IMR-90 (cell line): ENCODE measurements around the gene SCAANT1. TPM values are rescaled to one million over a fixed set of nuclear protein-coding genes. Genes with fewer than 3 reads are reported as not detected.

Source experiments
- ATAC-seq: fragments of 200-7000 bp; cut with Tn5 transposase; 2 replicates; pipeline ENCODE4 v1.9.1; 2020; ENCODE audit warnings: low read depth, mild to moderate bottlenecking, moderate library complexity
- BruUV-seq: library from RNA; stranded (reverse); fragments of 400-500 nt; replicated peaks from 2 replicates; lab custom pipeline; 2021; lab: Mats Ljungman, UMichigan
- CTCF ChIA-PET: fragments of 300-600 bp; formaldehyde crosslinking; extraction: SDS; loops from one replicate; lab custom pipeline; 2021; ENCODE audit warnings: antibody characterized with exemption; lab: Yijun Ruan, JAX
- POLR2A ChIA-PET: fragments of 300-600 bp; sonication (Branson Sonifier 250); formaldehyde crosslinking; loops from one replicate; lab custom pipeline; 2022; ENCODE audit warnings: antibody characterized with exemption; ENCODE audit not compliant: unreplicated experiment; lab: Charles Lee
- DNase-seq: peaks from one replicate; pipeline ENCODE4 v3.0.0; 2013
- H2AFZ ChIP-seq: replicated peaks from 2 replicates; pipeline ENCODE3; 2013; ENCODE audit warnings: low read length, mild to moderate bottlenecking; ENCODE audit not compliant: poor library complexity
- H2AK5ac ChIP-seq: 2 replicates; pipeline ENCODE4 v1.6.1; 2013; ENCODE audit warnings: low read depth, low read length, inconsistent platforms
- H2AK9ac ChIP-seq: replicated peaks from 2 replicates; pipeline ENCODE3; 2013; ENCODE audit warnings: mild to moderate bottlenecking, low read depth, low read length, moderate library complexity; ENCODE audit not compliant: poor library complexity
- H2BK120ac ChIP-seq: 2 replicates; pipeline ENCODE4 v1.6.1; 2013; ENCODE audit warnings: low read depth, low read length, inconsistent platforms
- H2BK15ac ChIP-seq: 3 replicates; pipeline ENCODE4 v1.6.1; 2013; ENCODE audit warnings: low read depth, low read length, inconsistent platforms
- H2BK20ac ChIP-seq: 2 replicates; pipeline ENCODE4 v1.6.1; 2013; ENCODE audit warnings: low read depth, mild to moderate bottlenecking, inconsistent platforms, low read length, moderate library complexity
- H2BK5ac ChIP-seq: 2 replicates; pipeline ENCODE4 v1.6.1; 2013; ENCODE audit warnings: mild to moderate bottlenecking, low read depth, low read length, inconsistent platforms; ENCODE audit not compliant: poor library complexity, severe bottlenecking
- H3K14ac ChIP-seq: replicated peaks from 2 replicates; pipeline ENCODE4 v1.6.1; 2013; ENCODE audit warnings: low read depth, low read length, inconsistent platforms
- H3K18ac ChIP-seq: 2 replicates; pipeline ENCODE4 v1.6.1; 2013; ENCODE audit warnings: low read depth, low read length, control low read depth
- H3K23ac ChIP-seq: 2 replicates; pipeline ENCODE4 v1.6.1; 2013; ENCODE audit warnings: low read depth, low read length, inconsistent platforms
- H3K27ac ChIP-seq: 2 replicates; pipeline ENCODE4 v1.5.1; 2013; ENCODE audit warnings: mild to moderate bottlenecking, control low read depth, low read length; ENCODE audit not compliant: insufficient read depth
- H3K27me3 ChIP-seq: 2 replicates; pipeline ENCODE4 v1.6.1; 2013; ENCODE audit warnings: low read length; ENCODE audit not compliant: control insufficient read depth, insufficient read depth
- H3K36me3 ChIP-seq: 2 replicates; pipeline ENCODE4 v1.6.1; 2013; ENCODE audit warnings: low read length, mixed read lengths; ENCODE audit not compliant: control insufficient read depth, insufficient read depth
- H3K4ac ChIP-seq: 2 replicates; pipeline ENCODE4 v1.6.1; 2013; ENCODE audit warnings: low read depth, low read length, inconsistent platforms
- H3K4me1 ChIP-seq: 2 replicates; pipeline ENCODE4 v1.6.1; 2013; ENCODE audit warnings: low read length, mixed read lengths; ENCODE audit not compliant: control insufficient read depth, insufficient read depth
- H3K4me2 ChIP-seq: 2 replicates; pipeline ENCODE4 v1.6.1; 2013; ENCODE audit warnings: low read depth, mild to moderate bottlenecking, control low read depth, low read length, moderate library complexity
- H3K4me3 ChIP-seq: 2 replicates; pipeline ENCODE4 v1.5.1; 2013; ENCODE audit warnings: low read depth, mild to moderate bottlenecking, control low read depth, low read length, moderate library complexity; ENCODE audit not compliant: insufficient read depth
- H3K56ac ChIP-seq: 2 replicates; pipeline ENCODE4 v1.6.1; 2013; ENCODE audit warnings: low read length, inconsistent platforms; ENCODE audit not compliant: insufficient read depth; ENCODE audit errors: extremely low read depth
- H3K79me1 ChIP-seq, 2 experiments: 2 replicates each; pipeline ENCODE4 v1.6.1; 2013; ENCODE audit warnings: low read length in 2 of 2, inconsistent platforms in 1 of 2, low read depth in 1 of 2
- H3K9ac ChIP-seq: 2 replicates; pipeline ENCODE4 v1.6.1; 2013; ENCODE audit warnings: low read depth, low read length, control low read depth
- H3K9me1 ChIP-seq: 2 replicates; pipeline ENCODE4 v1.6.1; 2013; ENCODE audit warnings: low read length, inconsistent platforms; ENCODE audit not compliant: insufficient read depth
- H3K9me3 ChIP-seq: 2 replicates; pipeline ENCODE4 v1.6.1; 2013; ENCODE audit warnings: low read length; ENCODE audit not compliant: control insufficient read depth, insufficient read depth
- H4K20me1 ChIP-seq: 2 replicates; pipeline ENCODE4 v1.6.1; 2013; ENCODE audit warnings: low read length, inconsistent platforms; ENCODE audit not compliant: insufficient read depth
- H4K5ac ChIP-seq: 2 replicates; pipeline ENCODE4 v1.6.1; 2013; ENCODE audit warnings: mild to moderate bottlenecking, low read depth, low read length, control low read depth
- H4K8ac ChIP-seq, 2 experiments: 2 replicates each; pipeline ENCODE4 v1.6.1; 2013; ENCODE audit warnings: low read depth in 2 of 2, low read length in 2 of 2, control low read depth in 1 of 2, inconsistent platforms in 1 of 2
- H4K91ac ChIP-seq: 2 replicates; pipeline ENCODE4 v1.6.1; 2013; ENCODE audit warnings: low read depth, low read length, inconsistent platforms; ENCODE audit not compliant: insufficient read depth
- BHLHE40 ChIP-seq: fragments of 150-350 bp; IDR thresholded peaks from 2 replicates; pipeline ENCODE4 v1.6.1; 2016; ENCODE audit warnings: mild to moderate bottlenecking, low read depth, low read length
- CEBPB ChIP-seq: IDR thresholded peaks from 2 replicates; pipeline ENCODE4 v1.6.1; 2012; ENCODE audit warnings: low read depth, low read length, improper control_type of control experiment
- ELK1 ChIP-seq: fragments of 150-350 bp; IDR thresholded peaks from 2 replicates; pipeline ENCODE4 v1.6.1; 2016; ENCODE audit warnings: low read depth, mild to moderate bottlenecking, low read length, moderate library complexity, borderline replicate concordance
- MAZ ChIP-seq: IDR thresholded peaks from 2 replicates; pipeline ENCODE4 v1.6.1; 2012; ENCODE audit warnings: low read depth, mild to moderate bottlenecking, low read length, improper control_type of control experiment, moderate library complexity, borderline replicate concordance
- MXI1 ChIP-seq: IDR thresholded peaks from 2 replicates; pipeline ENCODE4 v1.6.1; 2012; ENCODE audit warnings: low read depth, mild to moderate bottlenecking, low read length, moderate library complexity, borderline replicate concordance
- NFE2L2 ChIP-seq: fragments of 150-350 bp; IDR thresholded peaks from 2 replicates; pipeline ENCODE4 v1.6.1; 2016; ENCODE audit warnings: low read depth, mild to moderate bottlenecking, low read length
- POLR2A ChIP-seq: IDR thresholded peaks from 2 replicates; pipeline ENCODE4 v1.6.1; 2012; ENCODE audit warnings: mild to moderate bottlenecking, low read depth, low read length
- RFX5 ChIP-seq: IDR thresholded peaks from 2 replicates; pipeline ENCODE4 v1.8.0; 2012; ENCODE audit warnings: low read depth, mild to moderate bottlenecking, low read length, moderate library complexity
- SMC3 ChIP-seq: fragments of 150-350 bp; IDR thresholded peaks from 2 replicates; pipeline ENCODE4 v1.6.1; 2016; ENCODE audit warnings: low read depth, mild to moderate bottlenecking, antibody characterized with exemption, low read length, moderate library complexity
- USF2 ChIP-seq: fragments of 150-350 bp; IDR thresholded peaks from 2 replicates; pipeline ENCODE4 v1.6.1; 2017; ENCODE audit warnings: mild to moderate bottlenecking, antibody characterized with exemption, low read length, low read depth
- dilution Hi-C: fragments of 300-500 bp; cut with HindIII; formaldehyde crosslinking; loops from one replicate; pipeline ENCODE4 v1.14.3; 2018; ENCODE audit warnings: low sequenced_read_pairs; ENCODE audit not compliant: unreplicated experiment
- in situ Hi-C: fragments of 300-500 bp; cut with MboI; formaldehyde crosslinking; loops from 3 replicates; pipeline ENCODE4 v1.14.3; 2019; ENCODE audit warnings: low sequenced_read_pairs, inconsistent platforms, mixed read lengths
- intact Hi-C: fragments of 100-400 bp; cut with micrococcal nuclease; formaldehyde crosslinking; loops from 2 replicates; pipeline ENCODE4 v1.10.0; 2022
- polyA plus RNA-seq, 3 experiments: library from polyadenylated mRNA; depleted of rRNA; stranded (reverse); fragments of >200 nt; gene quantifications; 2 replicates each; pipeline ENCODE4 v1.2.3, GENCODE V29; 2012; ENCODE audit warnings: low replicate concordance in 1 of 3
- total RNA-seq: library from RNA; depleted of rRNA; stranded (reverse); fragments of >200 nt; gene quantifications from 2 replicates; pipeline ENCODE4 v1.2.3, GENCODE V29; 2012

SCAANT1 gene
- total and polyA plus RNA-seq, 2 of the 4 experiments (the other 2 are of a cell fraction): not detected

DNA sequence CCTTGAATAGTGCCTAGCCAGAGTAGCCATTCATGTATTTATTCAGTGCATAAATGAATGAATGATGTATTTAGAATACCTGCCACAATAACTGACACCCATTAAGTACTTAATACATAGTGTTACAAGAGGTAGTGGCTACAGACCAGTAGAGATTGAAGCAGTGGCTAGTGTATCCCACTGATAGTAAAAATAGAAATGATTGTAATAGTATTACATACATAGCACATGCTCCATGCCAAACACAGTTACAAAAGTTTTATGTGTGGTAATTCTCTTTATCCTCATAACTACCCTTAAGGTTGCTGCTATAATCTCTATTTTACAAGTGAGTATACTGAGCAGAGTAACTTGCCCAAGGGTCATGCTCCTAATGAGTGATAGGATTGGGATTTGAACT, 30.3 kb upstream of the SCAANT1 start:
- CTCF ChIA-PET: no interaction called here
- dilution Hi-C loops (no loop called here), in situ Hi-C loops (no loop called here)

More for the DNA sequence above, 30.3 kb upstream of the SCAANT1 start:
- Histone ChIP-seq H2BK20ac (no peak overlapping the region), H3K36me3 (peaks cover 4% of the 10 kb centered on the region; the same call in 1 of the 2 replicates), H4K91ac (no peak overlapping the region), H3K9ac (no peak overlapping the region), H3K4me1 (peaks cover 17% of the 10 kb centered on the region), H3K27ac (no peak overlapping the region), H3K23ac (no peak overlapping the region), H2BK15ac (no peak overlapping the region), H3K4me3 (no peak overlapping the region), H3K4ac (no peak overlapping the region), H2AK5ac (no peak overlapping the region), H3K79me1 (peaks cover 54 to 86% of the 10 kb centered on the region in 2 experiments), H2BK5ac (no peak overlapping the region), H3K9me3 (peaks cover 3% of the 10 kb centered on the region), H3K56ac (no peak overlapping the region), H3K4me2 (no peak overlapping the region), H3K9me1 (peaks cover 40% of the 10 kb centered on the region), H2AFZ (no peak overlapping the region), H3K27me3 (no peaks in the 10 kb centered on the region), H2AK9ac (no peak overlapping the region), H4K20me1 (peaks cover 66% of the 10 kb centered on the region), H3K18ac (no peak overlapping the region), H3K14ac (no peak overlapping the region), H4K8ac (no peak overlapping the region), H4K5ac (no peak overlapping the region), H2BK120ac (no peak overlapping the region)
- DNase-seq: no peak
- intact Hi-C loops: no loop called here
- no TSS peak for BruUV-seq
- TF ChIP-seq ELK1 (no peak), NFE2L2 (no peak), USF2 (no peak), CEBPB (no peak), SMC3 (no peak), POLR2A (no peak), BHLHE40 (no peak), MAZ (no peak), RFX5 (no peak), MXI1 (no peak)
- POLR2A ChIA-PET: no interaction called here
- no peak for ATAC-seq
